Stimulated activated CD8-positive, alpha-beta memory T cell treated with anti-CD3 and anti-CD28 coated beads, Interleukin-12 subunit alpha, Interleukin-12 subunit beta, amount 100 ng/mL, for 24 hours (primary cell): ENCODE results near the gene SUSD1.

ENCODE experiments used
- DNase-seq: peaks from one replicate; pipeline ENCODE4 v3.0.0-alpha.2; 2020; ENCODE audit errors: extremely low read depth

Gene SUSD1

GRCh38 chr9:112041536-112042243, 133.4 kb downstream of the SUSD1 start:
- DNase-seq = no peak

GRCh38 chr9:112041199-112041535, 133.9 kb downstream of the SUSD1 start:
- DNase-seq = no peak

- no peak for DNase-seq
Measured at GRCh38 chr9:112038017-112038408, 137.1 kb downstream of the SUSD1 start.

GRCh38 chr9:112037281-112038016, 137.6 kb downstream of the SUSD1 start:
- peak; percentile 33 for DNase-seq

GRCh38 chr9:112035166-112035826, 139.8 kb downstream of the SUSD1 start:
- DNase-seq = no peak

GRCh38 chr9:112034216-112034611, 140.9 kb downstream of the SUSD1 start:
- DNase-seq = no peak

GRCh38 chr9:112033237-112034215, 141.6 kb downstream of the SUSD1 start:
- DNase-seq = no peak

- DNase-seq = no peak
Measured at GRCh38 chr9:112032743-112033142, 142.4 kb downstream of the SUSD1 start.

- no peak for DNase-seq
Measured at GRCh38 chr9:112032009-112032408, 143.1 kb downstream of the SUSD1 start.

GRCh38 chr9:112031400-112031799, 143.7 kb downstream of the SUSD1 start:
- DNase-seq = no peak

GRCh38 chr9:112029921-112030444, 145.1 kb downstream of the SUSD1 start:
- DNase-seq = no peak

GRCh38 chr9:112028242-112029221, 146.6 kb downstream of the SUSD1 start:
- DNase-seq = no peak

GRCh38 chr9:112025850-112026249, 149.2 kb downstream of the SUSD1 start:
- no peak for DNase-seq

GRCh38 chr9:112021742-112022141, 153.4 kb downstream of the SUSD1 start:
- DNase-seq = no peak

- no peak for DNase-seq
Measured at GRCh38 chr9:112020680-112021596, 154.2 kb downstream of the SUSD1 start.

GRCh38 chr9:112017878-112018277, 157.2 kb downstream of the SUSD1 start:
- DNase-seq = no peak

- DNase-seq = no peak
Measured at GRCh38 chr9:112015736-112016135, 159.4 kb downstream of the SUSD1 start.

- DNase-seq = no peak
Measured at GRCh38 chr9:112015149-112015548, 159.9 kb downstream of the SUSD1 start.

- DNase-seq = no peak
Measured at GRCh38 chr9:112013266-112013665, 161.8 kb downstream of the SUSD1 start.
